Measurements from ENCODE around the gene NOTCH1.
"Not testable (repeated sequence)": the region's sequence is repeated elsewhere in the genome, so short reads cannot be mapped to it uniquely, and the experiment has no call there.

NOTCH1 gene

DNA sequence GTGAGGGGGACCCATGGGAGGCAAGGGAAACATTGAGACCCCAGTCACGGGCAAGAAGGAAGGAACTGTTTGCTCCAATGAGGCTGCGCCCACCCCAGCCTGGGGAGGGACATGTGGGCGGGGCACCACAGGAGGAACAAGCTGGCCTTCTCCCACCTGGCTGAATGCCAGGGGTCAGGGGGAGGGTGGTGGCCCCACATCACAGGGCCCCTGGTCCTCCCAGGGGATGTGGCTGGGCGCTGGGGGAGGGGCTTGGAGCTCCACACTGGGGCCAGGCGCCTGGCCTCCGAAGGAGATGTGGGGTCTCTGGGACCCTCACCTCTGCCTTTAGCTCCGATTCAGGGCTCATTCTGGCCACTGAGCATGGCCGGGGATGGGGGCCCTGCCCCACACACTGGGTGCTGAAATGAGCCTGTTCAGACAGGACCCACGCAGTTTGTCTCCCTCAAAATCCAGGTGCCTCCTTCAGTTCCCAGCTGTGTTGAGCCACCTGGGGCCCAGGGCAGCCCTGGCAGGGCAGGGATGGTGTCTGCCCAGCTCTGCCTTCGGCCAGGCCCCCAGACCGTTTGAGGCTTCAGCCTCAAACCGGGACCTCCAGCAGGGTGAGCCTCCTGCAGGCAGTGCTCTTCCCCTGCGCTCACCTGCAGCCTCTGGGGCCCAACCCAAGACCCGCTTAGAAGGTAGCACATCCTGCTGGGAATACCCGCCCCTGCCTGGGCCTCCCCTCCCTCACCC is 33.2 kb upstream of the NOTCH1 start:
- no peak for DNase-seq (ENCODE audit: low read depth in 2 of 2)

DNA sequence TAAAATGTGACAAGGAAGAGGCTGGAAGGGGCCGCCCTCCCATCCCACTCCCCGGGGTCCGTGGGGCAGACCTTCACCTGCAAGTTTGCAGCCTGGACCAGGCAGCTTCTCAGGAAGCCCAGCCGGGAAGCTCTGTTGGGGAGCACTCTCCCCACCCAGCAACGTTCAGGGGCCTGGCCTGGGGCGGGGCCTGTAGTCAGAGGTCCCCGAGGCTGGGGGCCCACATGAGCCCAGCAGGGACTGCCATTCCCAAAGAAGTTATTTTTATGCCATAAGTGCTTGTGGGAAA is 32.7 kb upstream of the NOTCH1 start:
- no peak for DNase-seq (ENCODE audit: low read depth in 2 of 2)

GRCh38 chr9:136577941-136578625 is 32.2 kb upstream of the NOTCH1 start:
- DNase-seq (ENCODE audit: low read depth in 2 of 2): no peak

DNA sequence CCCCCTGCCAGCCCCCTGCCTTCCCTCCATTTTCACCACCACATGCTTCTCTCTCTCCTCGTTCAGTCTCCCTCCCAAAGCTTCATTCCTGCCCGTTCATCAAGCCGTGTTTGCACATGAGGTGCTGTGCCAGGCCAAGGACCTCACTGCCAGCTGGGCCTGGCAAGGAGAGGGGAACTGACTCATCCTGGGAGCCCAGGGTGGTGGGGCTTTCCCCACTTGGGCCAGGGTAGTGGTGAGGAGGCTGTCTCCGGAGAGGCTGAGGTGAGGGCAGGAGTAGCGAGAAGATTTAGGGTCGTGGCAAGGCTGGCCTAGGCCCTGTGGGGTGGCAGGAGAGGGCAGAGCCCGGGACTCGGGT is 30.4 kb upstream of the NOTCH1 start:
- no peak for DNase-seq (ENCODE audit: low read depth in 2 of 2)

DNA sequence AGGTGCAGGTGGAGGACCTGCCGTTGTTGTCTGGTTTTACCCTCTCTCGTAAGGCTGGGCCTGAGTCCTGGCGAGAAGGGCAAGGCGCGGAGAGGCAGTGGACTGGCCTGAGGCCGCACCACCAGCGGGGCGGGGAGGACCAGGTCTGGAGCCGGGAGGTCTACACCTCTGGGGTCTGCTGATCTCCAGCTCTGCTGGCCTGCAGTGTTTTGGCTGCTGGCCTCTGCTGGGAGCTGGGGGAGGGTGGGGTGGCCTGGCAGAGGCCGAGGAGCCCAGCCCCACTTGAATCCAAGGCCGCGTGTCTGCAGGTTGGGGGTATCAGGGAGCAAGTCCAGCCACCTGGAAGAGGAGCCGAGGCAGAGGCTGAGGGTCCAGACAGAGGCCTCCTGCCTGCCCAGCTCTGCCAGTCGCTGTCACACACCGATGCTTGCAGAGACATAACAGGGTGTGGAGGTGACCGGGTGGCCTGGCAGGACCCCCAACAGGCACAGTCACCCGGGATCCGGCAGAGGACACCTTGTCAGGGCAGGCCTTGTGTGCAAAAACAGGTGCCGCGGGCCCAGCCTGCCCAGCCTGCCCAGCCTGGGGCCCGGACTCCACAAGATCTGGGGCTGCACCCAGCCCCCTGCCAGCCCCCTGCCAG is 29.9 kb upstream of the NOTCH1 start:
- no peak for DNase-seq (ENCODE audit: low read depth in 2 of 2)

DNA sequence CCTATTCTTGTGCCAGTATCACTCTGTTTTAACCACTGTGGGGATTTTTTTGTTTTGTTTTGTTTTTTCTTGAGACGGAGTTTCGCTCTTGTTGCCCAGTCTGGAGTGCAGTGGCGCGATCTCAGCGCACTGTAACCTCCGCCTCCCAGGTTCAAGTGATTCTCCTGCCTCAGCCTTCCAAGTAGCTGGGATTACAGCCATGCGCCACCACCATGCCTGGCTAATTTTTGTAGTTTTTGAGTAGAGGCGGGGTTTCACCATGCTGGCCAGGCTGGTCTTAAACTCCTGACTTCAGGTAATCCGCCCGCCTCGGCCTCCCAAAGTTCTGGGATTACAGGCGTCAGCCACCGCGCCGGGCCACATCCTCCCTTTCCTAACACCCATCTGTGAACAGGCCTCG is 28.8 kb upstream of the NOTCH1 start:
- DNase-seq (ENCODE audit: low read depth in 2 of 2): not testable (repeated sequence)

DNA sequence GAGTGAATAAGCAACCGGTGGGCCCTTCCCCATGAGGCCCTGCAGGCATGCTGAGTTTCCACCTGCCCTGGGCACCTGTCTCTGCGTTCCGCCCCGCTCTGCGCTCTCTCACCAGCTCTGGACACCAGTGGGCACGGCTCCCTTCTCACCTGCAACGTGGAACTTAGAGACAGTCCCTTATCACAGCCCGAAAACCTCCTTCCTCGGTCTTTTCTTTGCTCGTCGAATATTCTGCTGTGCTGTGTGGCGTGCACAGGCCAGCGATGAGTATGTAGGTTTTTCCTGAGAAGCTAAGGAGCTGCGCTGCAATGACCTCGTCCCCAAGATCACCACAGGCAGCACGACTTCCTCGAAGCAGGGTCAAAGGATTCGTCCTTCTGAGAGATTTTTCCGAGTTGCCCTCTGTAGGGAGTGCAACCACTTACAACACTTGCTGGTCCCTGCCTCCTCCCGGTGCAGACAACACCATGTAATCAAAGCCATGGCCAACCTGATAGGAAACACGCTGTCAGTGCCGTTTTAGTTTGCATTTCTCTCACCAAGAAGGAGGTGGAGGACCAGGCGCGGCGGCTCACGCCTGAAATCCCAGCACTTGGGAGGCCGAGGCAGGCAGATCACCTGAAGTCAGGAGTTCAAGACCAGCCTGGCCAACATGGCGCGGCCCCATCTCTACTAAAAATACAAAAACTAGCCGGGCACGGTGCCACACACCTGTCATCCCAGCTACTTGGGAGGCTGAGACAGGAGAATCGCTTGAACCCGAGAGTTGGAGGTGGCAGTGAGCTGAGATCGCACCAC is 27.2 kb upstream of the NOTCH1 start:
- DNase-seq (ENCODE audit: low read depth in 2 of 2): no peak

- no peak for DNase-seq (ENCODE audit: low read depth in 2 of 2)
These were observed 26.4 kb upstream of the NOTCH1 start for GRCh38 chr9:136572003-136572827.

- no peak for DNase-seq (ENCODE audit: low read depth in 2 of 2)
These were observed 25.7 kb upstream of the NOTCH1 start for GRCh38 chr9:136571531-136571930.

DNA sequence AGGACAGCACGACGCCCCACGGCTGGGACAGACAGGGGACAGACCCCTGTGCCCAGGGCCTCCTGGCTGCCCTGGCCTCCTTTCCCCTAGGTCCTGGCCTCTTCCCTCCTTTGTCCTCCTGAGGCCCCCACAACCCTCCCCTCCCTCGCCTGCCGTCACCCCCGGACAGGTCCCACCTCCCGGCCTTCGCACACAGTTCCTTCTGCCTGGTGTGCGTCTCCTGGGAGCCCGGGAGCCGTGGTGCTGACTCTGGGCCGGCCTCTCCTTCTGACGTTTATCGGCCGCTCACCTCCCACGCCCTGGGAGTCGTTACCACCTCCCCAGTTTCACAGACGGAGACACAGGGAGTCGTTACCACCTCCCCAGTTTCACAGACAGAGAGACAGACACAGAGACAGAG is 25.1 kb upstream of the NOTCH1 start:
- no peak for DNase-seq (ENCODE audit: low read depth in 2 of 2)

DNA sequence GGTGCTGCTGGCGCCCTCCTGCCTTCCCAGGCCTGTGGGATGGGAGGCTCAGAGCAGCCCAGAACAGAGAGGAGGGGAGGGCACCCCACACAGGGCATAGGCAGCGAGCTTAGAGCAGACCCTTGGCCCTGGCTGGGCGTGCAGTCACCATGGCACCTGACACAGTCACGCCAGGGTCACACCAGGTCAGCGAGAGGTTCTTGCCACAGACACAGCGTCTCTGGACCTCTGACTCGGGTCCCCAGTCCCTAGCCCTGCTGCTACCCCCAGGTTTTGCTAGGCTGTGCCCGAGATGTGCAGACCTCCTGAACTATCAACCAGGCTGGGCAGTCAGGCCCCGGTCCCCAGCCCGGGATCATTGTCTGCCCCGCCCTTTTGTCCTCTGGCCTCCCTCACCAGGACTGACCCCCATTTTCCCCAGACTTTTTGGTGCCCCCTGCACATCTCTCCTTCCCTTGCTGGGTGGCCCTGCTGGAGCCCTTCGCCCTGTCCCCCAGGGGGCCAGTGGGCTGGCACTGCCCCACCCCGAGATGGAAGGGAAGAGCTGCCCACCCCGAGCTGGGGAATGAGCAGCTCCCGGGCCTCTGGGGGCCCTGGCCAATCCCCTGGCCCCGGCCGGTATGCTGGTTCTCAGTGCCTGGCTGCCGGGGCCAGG is 24.5 kb upstream of the NOTCH1 start:
- DNase-seq (ENCODE audit: low read depth in 2 of 2): no peak

GRCh38 chr9:136569526-136570148 is 23.8 kb upstream of the NOTCH1 start:
- DNase-seq (ENCODE audit: low read depth in 2 of 2): no peak

GRCh38 chr9:136568288-136569081 is 22.6 kb upstream of the NOTCH1 start:
- DNase-seq (ENCODE audit: low read depth in 2 of 2): no peak

- DNase-seq (ENCODE audit: low read depth in 2 of 2): no peak
These were observed 21.9 kb upstream of the NOTCH1 start for GRCh38 chr9:136567651-136568287.

- no peak for DNase-seq (ENCODE audit: low read depth in 2 of 2)
These were observed 21.1 kb upstream of the NOTCH1 start for GRCh38 chr9:136566901-136567300.

DNA sequence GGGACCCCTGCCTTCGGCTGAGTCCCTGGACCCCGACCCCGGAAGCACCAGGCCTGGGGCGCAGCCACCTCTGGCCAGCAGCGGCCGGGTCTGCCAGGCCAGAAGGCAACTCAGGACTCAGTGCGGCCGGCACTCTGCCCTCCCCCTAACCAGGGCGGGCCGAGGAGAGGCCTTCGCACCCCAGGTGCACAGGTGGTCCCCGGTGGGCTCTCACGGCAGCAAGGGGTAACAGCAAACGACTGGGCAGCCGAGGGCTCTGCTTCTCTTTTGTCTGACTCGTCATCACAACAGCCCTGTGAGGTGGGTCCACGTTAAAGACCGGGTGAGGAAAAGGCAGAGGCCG is 20.7 kb upstream of the NOTCH1 start:
- DNase-seq (ENCODE audit: low read depth in 2 of 2): no peak

DNA sequence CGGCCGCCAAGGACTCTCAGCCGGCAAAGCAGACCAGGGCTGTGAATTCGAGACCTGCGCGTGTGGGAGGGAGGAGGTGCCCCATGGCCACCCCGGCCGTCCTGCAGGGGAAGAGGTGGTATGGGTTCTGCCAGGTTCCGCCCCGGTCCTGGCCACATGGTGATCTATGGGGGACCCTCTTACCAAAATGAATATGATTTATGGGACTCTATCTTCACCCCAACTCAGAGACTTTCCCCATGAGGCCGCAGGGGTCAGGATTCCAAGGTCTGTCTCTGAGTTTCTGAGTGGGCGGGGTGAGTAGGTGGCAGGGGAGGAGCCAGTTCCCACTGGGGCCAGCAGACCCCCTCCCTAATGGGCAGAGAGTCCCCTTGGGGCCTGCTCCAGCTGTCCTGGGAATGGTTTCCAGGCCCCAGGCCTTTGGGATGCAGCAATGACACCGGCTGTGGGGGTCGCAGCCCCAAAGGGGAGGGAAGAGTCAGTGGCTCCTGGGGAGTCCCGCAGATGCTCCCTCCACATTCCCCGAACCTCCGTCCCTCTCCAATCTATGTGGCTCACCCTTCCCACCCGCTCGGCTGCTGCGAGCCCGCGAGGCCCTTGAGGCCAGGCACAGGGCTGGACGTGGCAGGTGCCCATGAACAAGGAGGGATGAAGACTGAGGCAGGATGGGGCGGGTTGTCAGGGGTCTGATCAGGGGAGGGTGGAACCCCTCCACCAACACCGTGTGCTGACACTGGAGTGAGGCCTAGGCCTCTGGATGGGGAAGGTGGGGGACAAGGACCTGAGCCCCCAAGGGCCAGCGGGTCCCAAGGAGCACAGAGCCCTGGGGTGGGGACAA is 20.1 kb upstream of the NOTCH1 start:
- no peak for DNase-seq (ENCODE audit: low read depth in 2 of 2)

DNA sequence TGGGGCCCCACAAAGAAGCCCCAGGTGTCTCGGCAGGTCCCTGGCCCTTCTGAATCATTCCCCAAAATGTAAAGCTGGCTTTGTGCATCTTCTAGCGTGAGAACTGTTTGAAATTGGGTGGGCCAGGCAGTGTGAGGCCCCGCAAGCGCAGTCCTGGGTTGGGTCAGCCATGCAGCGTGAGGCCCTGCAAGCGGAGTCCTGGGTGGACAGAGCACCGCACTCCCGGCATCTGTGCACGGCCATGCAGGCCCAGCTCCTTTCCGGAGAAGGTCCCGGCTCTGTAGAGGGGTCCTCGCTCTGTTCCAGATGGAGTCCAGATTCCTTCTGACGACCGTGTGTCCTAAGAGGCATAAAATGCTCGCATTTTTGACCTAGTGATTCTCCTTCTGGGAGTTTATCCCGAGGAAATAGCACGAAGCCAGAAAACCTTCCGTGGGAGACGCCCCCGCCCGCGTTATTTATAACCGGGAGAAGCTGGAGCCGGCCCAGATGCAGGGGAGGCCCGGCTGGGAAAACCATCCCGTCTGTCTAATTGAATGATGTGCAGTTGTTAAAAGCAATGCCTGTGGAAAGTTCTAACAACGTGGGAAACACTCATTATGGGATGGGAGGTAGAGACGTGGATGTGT is 19.4 kb upstream of the NOTCH1 start:
- DNase-seq (ENCODE audit: low read depth in 2 of 2): no peak

Data from stimulated activated CD4-positive, alpha-beta T cell treated with anti-CD3 and anti-CD28 coated beads, Interleukin-1b, Interleukin-23, amount 100 ng/mL, for 1 hour (primary cell).